ENCODE data around the gene FNIP2. TPM values are rescaled to one million over a fixed set of nuclear protein-coding genes. Genes with fewer than 3 reads are reported as not detected.
"Not testable (repeated sequence)": the region's sequence is repeated elsewhere in the genome, so short reads cannot be mapped to it uniquely, and the experiment has no call there.

The FNIP2 gene
- total RNA-seq, 2 experiments from 2014 or later = 16.0 to 16.4 TPM

DNA sequence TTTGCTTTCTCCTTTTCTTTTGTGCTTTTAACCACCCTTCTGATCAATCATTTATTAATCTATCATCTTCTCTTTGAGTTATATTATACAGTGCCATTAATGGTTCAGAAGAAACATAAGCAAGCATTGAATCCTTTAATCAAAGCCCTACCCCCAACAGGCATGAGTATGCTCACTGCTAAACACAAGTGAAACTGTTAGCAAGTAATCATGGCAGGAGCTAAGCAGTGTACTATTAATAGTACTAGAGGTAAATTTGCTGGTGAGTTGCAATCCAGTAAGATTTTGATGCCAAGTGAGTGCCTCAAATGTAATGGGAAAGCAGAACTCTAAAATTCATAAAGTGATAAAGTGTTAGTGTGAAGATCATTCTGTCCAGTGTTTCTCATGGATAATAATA lies 57.2 kb downstream of the FNIP2 start:
- Mint-ChIP-seq H3K27me3 (no peaks in the 10 kb centered on the region), H3K27ac (peak overlapping the region; percentile 37), H3K4me3 (no peak overlapping the region), H3K36me3 (ENCODE audit: low read depth) (peaks cover 21% of the 10 kb centered on the region), H3K4me1 (peaks cover 41% of the 10 kb centered on the region), H3K9me3 (no peaks in the 10 kb centered on the region)
- no peak for DNase-seq
- CTCF ChIA-PET = interaction anchor here (0.5 to 0.7 kb wide), 2 partner anchors 27 to 58 kb away, joined by 3 read pairs; no protein-coding TSS in a partner anchor
- POLR2A ChIA-PET = no interaction called here

DNA sequence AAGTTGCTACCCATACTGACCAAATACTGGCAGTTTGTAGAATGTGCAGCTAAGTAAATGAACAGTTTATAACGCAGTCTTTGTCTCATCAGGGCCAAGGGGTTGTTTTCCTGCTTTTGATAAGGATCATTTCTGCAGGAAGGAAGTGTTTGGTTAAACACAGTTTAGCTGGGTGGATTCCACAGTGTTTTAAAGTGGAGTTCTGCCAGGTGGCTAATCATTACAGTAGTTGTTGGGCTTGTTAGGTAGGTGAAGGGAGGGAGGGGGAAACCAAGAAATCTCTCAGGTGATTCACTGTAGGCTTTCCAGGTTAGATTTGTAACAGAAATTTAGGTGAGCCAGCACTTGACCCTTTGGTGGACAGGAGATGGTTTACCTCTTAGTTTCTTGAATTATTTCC lies 58.1 kb downstream of the FNIP2 start:
- ChIA-PET POLR2A (no interaction called here), CTCF (interaction anchor here (0.5 to 1.2 kb wide), 4 partner anchors 12 to 59 kb away, joined by 3 read pairs; no protein-coding TSS in a partner anchor)
- H3K4me1 Mint-ChIP-seq = peaks cover 37% of the 10 kb centered on the region
- no peaks in the 10 kb centered on the region for H3K27me3 Mint-ChIP-seq
- peaks cover 23% of the 10 kb centered on the region for H3K36me3 Mint-ChIP-seq (ENCODE audit: low read depth)
- H3K27ac Mint-ChIP-seq = peak overlapping the region; percentile 37
- no peak for DNase-seq
- H3K9me3 Mint-ChIP-seq = no peaks in the 10 kb centered on the region
- no peak overlapping the region for H3K4me3 Mint-ChIP-seq

DNA sequence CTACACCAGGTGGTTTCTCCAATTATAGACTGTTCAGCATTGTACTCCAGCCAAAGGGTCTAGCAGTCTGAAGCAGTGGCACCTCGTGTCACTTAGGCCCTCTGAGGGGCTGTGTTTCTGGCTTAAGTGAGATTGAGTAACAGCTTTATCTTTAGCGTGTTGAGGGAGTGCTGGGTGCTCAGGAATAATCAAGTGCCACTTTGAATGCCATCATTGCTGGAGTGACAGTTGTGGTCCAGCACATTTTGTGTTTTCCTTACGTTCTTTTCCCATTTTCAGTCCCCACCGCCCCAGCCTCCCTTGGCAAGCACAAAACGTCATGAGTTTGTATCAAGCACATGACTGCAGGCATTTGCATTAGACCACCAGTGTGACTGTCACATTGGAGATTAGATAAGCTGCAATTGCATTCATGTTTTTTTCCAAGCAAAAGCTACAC lies 58.7 kb downstream of the FNIP2 start:
- H3K27ac Mint-ChIP-seq = peak overlapping the region; percentile 37
- no peaks in the 10 kb centered on the region for H3K27me3 Mint-ChIP-seq
- H3K4me3 Mint-ChIP-seq = no peak overlapping the region
- CTCF ChIA-PET = interaction anchor here (1.2 to 1.4 kb wide), 2 partner anchors 13 kb away, joined by 3 read pairs; no protein-coding TSS in a partner anchor
- H3K9me3 Mint-ChIP-seq = no peaks in the 10 kb centered on the region
- H3K4me1 Mint-ChIP-seq = peaks cover 37% of the 10 kb centered on the region
- H3K36me3 Mint-ChIP-seq (ENCODE audit: low read depth) = peaks cover 25% of the 10 kb centered on the region
- POLR2A ChIA-PET = no interaction called here
- no peak for DNase-seq

DNA sequence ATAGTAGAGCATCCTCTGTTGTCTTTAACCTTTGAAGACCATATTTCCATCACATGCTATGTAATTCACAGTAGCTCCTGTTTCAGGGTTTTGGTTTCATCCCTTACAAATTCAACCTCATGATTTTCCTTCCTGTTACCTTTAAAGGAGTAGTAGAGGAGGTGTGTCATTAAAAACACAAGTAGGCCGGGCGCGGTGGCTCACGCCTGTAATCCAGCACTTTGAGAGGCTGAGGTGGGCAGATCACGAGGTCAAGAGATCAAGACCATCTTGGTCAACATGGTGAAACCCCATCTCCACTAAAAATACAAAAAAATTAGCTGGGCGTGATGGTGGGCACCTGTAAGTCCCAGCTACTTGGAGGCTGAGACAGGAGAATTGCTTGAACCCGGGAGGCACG lies 59.3 kb downstream of the FNIP2 start:
- H3K9me3 Mint-ChIP-seq, H3K4me3 Mint-ChIP-seq, H3K27ac Mint-ChIP-seq, DNase-seq, POLR2A ChIA-PET, H3K27me3 Mint-ChIP-seq: not testable (repeated sequence)
- CTCF ChIA-PET = interaction anchor here (1.2 to 1.4 kb wide), 2 partner anchors 12 to 13 kb away, joined by 3 read pairs; no protein-coding TSS in a partner anchor
- Mint-ChIP-seq H3K4me1 (peaks cover 37% of the 10 kb centered on the region), H3K36me3 (ENCODE audit: low read depth) (peaks cover 26% of the 10 kb centered on the region)

DNA sequence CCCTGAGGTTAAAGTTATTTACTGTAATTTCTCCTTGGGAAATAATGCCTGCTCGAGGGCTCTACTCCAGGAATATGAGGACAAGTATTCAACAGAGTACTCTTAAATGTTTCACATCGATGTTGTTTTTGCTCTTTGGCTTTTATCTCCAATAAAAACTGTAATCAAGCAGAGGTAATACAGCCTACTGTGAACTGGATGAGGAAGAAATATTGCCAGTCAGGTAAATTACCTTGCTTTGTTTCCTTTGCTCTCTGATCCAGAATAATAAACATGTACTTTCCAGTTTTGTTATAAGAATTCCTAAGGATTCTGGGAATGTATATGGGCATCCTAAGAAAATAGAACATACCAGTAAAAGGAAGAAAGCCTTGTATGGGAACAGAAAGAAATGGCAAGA lies 60.4 kb downstream of the FNIP2 start:
- H3K27me3 Mint-ChIP-seq = no peaks in the 10 kb centered on the region
- DNase-seq = no peak
- ChIA-PET POLR2A (interaction anchor here (0.7 kb wide), 1 partner anchor 368 kb away, joined by 3 read pairs; no protein-coding TSS in a partner anchor), CTCF (interaction anchor here (0.6 kb wide), 1 partner anchor 67 kb away, joined by 3 read pairs; no protein-coding TSS in a partner anchor)
- H3K9me3 Mint-ChIP-seq = no peaks in the 10 kb centered on the region
- peaks cover 34% of the 10 kb centered on the region for H3K36me3 Mint-ChIP-seq (ENCODE audit: low read depth)
- H3K4me1 Mint-ChIP-seq = peaks cover 36% of the 10 kb centered on the region
- no peak overlapping the region for H3K4me3 Mint-ChIP-seq
- H3K27ac Mint-ChIP-seq = no peak overlapping the region

DNA sequence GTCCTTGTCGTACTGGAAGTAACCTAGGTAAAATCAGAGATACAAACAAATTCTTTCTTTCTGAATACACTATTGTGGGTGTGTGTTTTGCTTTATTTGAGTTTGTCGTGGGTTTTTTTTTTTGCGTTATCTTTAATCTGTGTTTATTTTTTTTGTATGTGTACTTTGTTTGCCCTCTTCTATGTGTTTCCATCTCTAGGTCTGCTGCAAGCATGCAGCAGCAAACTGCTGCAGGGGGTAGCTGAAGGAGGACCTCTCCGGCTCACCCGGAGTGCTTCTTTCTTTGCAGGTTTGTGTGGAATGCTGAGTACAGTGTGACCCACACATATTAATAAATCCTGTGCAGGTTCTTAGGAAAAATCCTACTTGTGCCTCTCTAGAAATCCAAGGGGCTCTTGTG lies 64.8 kb downstream of the FNIP2 start:
- H3K4me1 Mint-ChIP-seq = no peaks in the 10 kb centered on the region
- H3K36me3 Mint-ChIP-seq (ENCODE audit: low read depth) = peaks cover 41% of the 10 kb centered on the region
- no peak for DNase-seq
- H3K27me3 Mint-ChIP-seq = no peaks in the 10 kb centered on the region
- H3K9me3 Mint-ChIP-seq = no peaks in the 10 kb centered on the region
- H3K27ac Mint-ChIP-seq = peak overlapping the region; percentile 7
- CTCF ChIA-PET = interaction anchor here (0.6 kb wide), 1 partner anchor 607 kb away, joined by 3 read pairs; no protein-coding TSS in a partner anchor
- POLR2A ChIA-PET = no interaction called here
- no peak overlapping the region for H3K4me3 Mint-ChIP-seq

DNA sequence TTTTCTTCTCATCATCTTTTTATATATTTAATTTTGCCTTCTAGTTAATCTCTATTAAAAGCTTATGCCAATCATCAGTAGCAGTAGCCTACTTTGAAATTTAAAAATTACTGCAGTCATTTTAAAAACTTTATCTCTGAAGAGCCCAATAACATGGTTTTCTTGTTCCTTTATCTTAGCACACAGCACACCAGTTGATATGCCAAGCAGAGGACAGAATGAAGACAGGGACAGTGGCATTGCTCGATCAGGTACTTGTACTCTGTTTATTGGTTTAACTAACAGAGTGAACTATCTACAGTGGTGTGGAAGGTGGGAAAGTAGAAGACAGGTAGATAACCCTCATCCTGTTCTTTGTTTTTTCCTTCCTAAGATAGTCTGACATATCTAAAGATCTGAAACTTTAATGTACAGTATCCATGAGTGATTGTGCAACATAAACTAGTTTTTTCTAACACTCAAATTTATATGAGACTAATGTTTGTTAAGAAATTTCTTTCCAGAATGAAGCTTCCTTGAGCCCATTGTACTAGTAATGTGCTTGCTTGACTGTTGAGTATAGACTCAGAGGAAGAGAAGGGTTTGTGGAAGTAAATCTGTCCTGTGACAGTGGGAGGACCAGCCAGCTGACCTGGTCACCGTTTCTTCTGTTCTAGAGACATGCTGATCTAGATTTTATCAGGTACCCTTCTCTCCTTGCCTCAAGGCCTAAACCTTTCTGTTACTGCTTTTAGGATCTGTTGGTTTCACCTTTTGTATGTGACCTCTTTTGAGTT lies 66.6 kb downstream of the FNIP2 start:
- no peak overlapping the region for H3K27ac Mint-ChIP-seq
- POLR2A ChIA-PET = no interaction called here
- no peaks in the 10 kb centered on the region for H3K9me3 Mint-ChIP-seq
- peaks cover 40% of the 10 kb centered on the region for H3K36me3 Mint-ChIP-seq (ENCODE audit: low read depth)
- no peak overlapping the region for H3K4me3 Mint-ChIP-seq
- CTCF ChIA-PET = no interaction called here
- no peaks in the 10 kb centered on the region for H3K27me3 Mint-ChIP-seq
- DNase-seq = no peak
- H3K4me1 Mint-ChIP-seq = no peaks in the 10 kb centered on the region

DNA sequence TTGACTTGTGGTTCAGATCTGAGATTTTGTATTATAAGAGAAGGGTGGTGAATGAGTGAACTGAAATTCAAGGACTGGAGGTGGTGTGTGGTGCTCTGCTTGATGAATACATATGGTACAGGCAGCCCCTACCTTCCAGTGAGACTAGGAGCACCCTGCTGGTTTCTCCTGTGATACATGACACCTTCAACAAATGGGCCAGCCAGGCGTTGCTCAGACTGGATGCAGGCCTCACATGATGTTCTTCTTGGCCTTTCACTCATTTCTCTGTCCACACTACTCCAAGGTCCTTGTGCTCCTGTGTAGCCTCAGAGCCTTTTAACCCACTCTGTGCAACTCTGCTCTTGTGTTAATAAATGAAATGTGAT lies 67.2 kb downstream of the FNIP2 start:
- no peak overlapping the region for H3K4me3 Mint-ChIP-seq

DNA sequence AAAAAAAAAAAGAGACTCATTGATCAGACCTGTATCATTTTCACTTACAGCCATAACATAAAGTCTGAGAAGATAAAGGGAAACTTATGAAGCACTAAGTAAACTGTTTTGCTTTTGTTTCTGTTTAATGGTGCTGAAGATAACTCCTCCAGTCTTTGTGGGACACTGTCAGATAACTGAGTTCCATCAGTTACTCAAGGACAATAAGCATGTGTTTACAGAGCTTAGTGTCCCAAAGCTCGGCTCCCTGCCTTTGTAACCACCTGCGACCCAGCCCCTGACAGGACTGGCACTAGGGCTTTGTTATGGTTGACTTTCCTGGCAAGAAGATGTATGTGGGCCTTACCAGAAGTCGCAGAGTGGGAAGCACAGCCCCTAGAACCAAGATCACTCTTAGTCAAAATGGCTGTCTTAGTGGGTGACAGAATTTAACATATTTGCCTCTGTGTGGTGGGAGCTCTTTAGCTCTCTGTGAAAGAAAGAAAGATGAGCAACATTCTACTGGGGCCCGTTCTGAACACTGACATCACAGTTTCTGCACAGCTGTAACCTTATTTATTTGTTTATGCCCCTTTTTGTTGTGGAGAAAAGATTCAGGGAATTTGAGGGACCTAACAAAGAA lies 68.1 kb downstream of the FNIP2 start:
- no peak overlapping the region for H3K4me3 Mint-ChIP-seq
- no peaks in the 10 kb centered on the region for H3K4me1 Mint-ChIP-seq
- H3K27me3 Mint-ChIP-seq = no peaks in the 10 kb centered on the region
- H3K36me3 Mint-ChIP-seq (ENCODE audit: low read depth) = peaks cover 33% of the 10 kb centered on the region
- H3K27ac Mint-ChIP-seq = no peak overlapping the region
- ChIA-PET POLR2A (no interaction called here), CTCF (interaction anchor here (0.7 to 1.2 kb wide), 2 partner anchors 11 to 56 kb away, joined by 3 read pairs; no protein-coding TSS in a partner anchor)
- DNase-seq = no peak
- no peaks in the 10 kb centered on the region for H3K9me3 Mint-ChIP-seq

More for the DNA sequence above, 67.2 kb downstream of the FNIP2 start:
- Mint-ChIP-seq H3K9me3 (no peaks in the 10 kb centered on the region), H3K4me1 (no peaks in the 10 kb centered on the region), H3K36me3 (ENCODE audit: low read depth) (peaks cover 35% of the 10 kb centered on the region), H3K27me3 (no peaks in the 10 kb centered on the region), H3K27ac (no peak overlapping the region)
- POLR2A ChIA-PET = no interaction called here
- DNase-seq = no peak
- CTCF ChIA-PET = no interaction called here

DNA sequence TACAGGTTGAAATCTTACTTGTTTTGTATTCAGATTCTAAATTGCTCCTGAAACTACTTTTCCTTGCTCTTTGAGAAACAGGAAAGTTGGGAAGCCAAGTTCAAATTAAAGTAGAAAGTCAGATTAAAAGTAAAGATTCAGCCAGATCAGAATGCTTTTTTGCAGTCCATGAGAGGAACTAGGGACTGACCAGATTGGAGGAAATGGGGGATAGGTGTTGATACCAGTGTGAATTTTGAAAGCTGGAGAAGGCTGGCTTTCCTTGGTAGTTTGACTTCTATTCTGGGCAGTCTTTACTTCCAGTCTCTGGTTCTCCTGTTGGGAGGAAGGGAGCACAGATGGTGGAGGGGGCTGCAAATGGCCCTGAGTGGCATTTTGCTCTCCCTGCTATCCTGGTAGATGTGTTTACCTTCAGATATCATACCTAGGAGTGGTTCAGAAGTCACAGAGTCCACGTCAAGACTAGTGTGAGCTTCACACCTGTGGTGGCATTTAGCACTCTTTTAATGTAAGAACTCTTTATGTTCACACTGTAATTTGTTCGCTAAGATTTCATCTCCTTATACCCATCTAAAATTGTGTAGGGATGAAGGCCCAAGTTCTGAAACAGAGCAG lies 68.8 kb downstream of the FNIP2 start:
- H3K27me3 Mint-ChIP-seq = no peaks in the 10 kb centered on the region
- peaks cover 32% of the 10 kb centered on the region for H3K36me3 Mint-ChIP-seq (ENCODE audit: low read depth)
- no peak for DNase-seq
- POLR2A ChIA-PET = no interaction called here
- H3K4me1 Mint-ChIP-seq = no peaks in the 10 kb centered on the region
- H3K9me3 Mint-ChIP-seq = no peaks in the 10 kb centered on the region
- CTCF ChIA-PET = interaction anchor here (1.0 to 1.2 kb wide), 2 partner anchors 14 to 56 kb away, joined by 3 read pairs; no protein-coding TSS in a partner anchor
- H3K27ac Mint-ChIP-seq = no peak overlapping the region
- no peak overlapping the region for H3K4me3 Mint-ChIP-seq

DNA sequence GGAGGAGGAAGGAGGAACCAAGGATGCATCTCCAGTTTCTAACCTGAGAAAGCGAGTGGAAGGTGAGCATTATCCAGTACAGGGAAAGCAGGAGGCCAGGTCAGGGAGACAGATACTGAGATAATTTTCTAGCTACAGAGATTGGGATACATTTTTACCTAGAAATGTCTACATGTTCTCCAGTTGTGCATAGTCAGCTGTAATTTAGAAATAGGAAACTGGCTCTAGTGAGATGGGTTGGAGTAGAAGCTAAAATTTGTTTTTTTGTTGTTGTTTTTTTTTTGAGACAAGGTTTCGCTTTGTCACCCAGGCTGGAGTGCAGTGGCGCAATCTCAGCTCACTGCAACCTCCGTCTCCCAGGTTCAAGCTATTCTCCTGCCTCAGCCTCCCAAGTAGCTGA lies 71.3 kb downstream of the FNIP2 start:
- Mint-ChIP-seq H3K27me3 (no peaks in the 10 kb centered on the region), H3K4me3 (no peak overlapping the region), H3K36me3 (ENCODE audit: low read depth) (peaks cover 24% of the 10 kb centered on the region), H3K9me3 (no peaks in the 10 kb centered on the region), H3K4me1 (no peaks in the 10 kb centered on the region), H3K27ac (peak overlapping the region; percentile 50)
- POLR2A ChIA-PET = no interaction called here
- DNase-seq = no peak
- CTCF ChIA-PET = interaction anchor here (0.7 to 1.7 kb wide), 4 partner anchors 9 to 129 kb away, joined by 3 read pairs; no protein-coding TSS in a partner anchor

DNA sequence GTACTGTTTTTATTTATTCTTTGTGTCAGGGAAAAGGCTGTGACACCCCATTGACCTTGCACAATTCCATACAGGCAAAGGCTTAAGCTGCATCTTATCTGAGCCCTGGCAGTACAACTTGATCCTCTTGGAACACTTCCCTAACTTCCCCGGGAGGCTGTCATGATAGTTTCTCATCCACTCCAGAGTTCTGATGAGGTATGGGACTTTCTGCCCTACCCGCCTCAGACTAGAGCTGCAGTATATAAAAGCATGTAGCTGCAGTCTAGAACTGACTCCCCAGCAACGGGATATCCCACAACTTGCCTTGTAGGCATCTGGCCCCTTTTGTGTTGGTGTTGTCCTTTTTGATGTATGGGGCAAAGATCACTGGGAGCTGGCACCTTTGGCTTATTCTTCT lies 72.7 kb downstream of the FNIP2 start:
- H3K27me3 Mint-ChIP-seq = no peaks in the 10 kb centered on the region
- no peak overlapping the region for H3K4me3 Mint-ChIP-seq
- DNase-seq = no peak
- no peak overlapping the region for H3K27ac Mint-ChIP-seq
- H3K4me1 Mint-ChIP-seq = no peaks in the 10 kb centered on the region
- POLR2A ChIA-PET = no interaction called here
- CTCF ChIA-PET = no interaction called here
- no peaks in the 10 kb centered on the region for H3K9me3 Mint-ChIP-seq
- peaks cover 16% of the 10 kb centered on the region for H3K36me3 Mint-ChIP-seq (ENCODE audit: low read depth)

All from activated CD4-positive, alpha-beta T cell treated with anti-CD3 and anti-CD28 coated beads, Interleukin-2, amount 10 ng/mL, durations not matched to agents 7 days and 5 days (primary cell).